NOMO-1 treated with DMSO at 0.1 percent for 48 hours (cell line): ENCODE measurements around the gene AGAP5.
"Not testable (repeated sequence)": the region's sequence is repeated elsewhere in the genome, so short reads cannot be mapped to it uniquely, and the experiment has no call there.

Experiments used
- DNase-seq: peaks from one replicate; lab custom pipeline; 2025; ENCODE audit not compliant: unreplicated experiment; lab: John Stamatoyannopoulos, UW

Gene AGAP5

GRCh38 chr10:73662705-73663104 is 35.2 kb downstream of the AGAP5 start:
- not testable (repeated sequence) for DNase-seq

DNA sequence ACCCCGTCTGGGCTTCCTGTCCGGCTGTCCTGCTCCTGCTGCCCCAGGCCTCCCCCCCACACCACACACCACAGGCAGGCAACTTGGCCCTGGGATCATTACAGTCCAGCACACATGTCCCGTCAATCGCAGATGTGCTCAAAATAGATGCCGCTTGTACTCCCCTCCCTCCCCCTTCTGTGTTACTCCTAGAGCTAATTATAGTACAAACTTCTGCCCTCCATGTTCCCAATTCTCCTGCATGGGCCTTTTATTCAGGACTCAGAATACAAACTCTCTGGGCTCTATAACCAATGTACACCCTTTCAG is 42.0 kb downstream of the AGAP5 start, which contains the start of gene SYNPO2L:
SYNPO2L (minus strand) TSS at position 40 of the 309 bp plus-strand sequence. CDS start 107 bp downstream, outside the sequence.
- DNase-seq = no peak

- no peak for DNase-seq
These were observed 42.5 kb downstream of the AGAP5 start for GRCh38 chr10:73655257-73655989.

GRCh38 chr10:73653701-73654100 is 44.2 kb downstream of the AGAP5 start:
- DNase-seq = peak; percentile 21

- DNase-seq = no peak
These were observed 44.7 kb downstream of the AGAP5 start for GRCh38 chr10:73653195-73653594.

DNA sequence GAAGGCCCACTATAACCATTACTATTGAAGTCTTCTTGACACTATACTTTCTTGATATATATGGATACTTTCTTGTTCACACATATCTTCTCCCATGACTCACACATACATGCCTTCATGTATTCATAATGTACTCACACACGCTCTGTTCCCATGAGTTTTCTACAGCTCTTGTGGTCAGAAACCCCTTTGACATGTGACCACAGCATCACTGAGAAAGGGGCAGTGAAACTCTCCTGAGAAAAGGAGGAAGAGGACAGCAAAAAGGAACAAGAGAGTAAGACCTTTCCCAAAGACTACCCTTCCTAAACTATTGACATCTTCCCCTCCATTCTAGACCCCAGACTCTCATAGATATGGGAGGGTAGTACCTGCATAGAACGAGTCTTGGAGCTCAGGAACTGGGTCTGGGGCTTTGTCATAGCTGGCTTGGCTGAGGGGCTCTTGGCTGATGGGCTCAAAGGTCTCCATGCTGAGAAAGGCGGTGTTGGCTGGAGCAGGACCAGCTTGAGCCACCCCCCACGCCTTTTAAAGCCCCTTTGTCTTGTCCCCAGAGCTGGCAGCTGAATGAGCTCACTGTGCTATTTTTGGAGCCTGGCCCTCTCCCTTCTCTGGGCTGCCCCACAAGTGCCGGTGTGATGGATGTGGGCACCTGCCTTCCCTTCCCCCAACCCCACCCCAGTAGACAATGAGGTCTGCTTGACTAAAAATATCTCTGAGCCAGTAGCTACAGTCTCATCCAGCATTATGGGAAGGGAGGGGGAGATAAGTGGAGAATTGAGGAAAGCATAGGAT is 47.2 kb downstream of the AGAP5 start:
- peak; percentile 92 for DNase-seq

DNA sequence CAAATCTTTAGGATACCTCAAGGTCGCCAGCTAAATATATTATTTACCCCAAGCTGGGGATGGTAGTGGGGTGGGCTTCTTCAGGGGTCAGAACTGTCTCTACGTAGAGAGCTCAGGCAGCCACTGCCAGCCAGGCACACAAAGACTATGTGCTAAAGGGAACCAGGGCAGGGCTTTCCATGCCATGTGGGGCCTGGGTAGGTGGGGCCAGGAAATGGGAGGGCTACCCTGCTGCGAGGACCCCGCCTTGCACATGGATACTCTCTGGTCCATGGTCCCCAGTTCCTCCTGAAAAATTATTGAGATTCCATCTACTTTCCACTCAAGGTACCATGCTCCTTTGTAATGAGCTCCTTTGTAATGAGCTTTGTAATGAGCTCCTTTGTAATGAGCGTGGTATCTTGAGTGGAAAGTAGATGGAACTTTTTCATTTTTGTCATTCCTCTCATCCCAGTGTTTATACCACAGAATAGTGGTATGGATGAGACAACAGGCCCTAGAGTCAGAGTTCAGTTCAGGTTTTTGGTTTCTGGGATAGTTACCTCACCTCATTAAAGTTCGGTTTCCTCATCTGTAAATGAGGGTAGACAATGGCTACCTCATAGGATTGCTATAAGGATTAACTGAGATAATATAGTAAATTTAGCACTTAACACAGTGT is 47.9 kb downstream of the AGAP5 start:
- no peak for DNase-seq

DNA sequence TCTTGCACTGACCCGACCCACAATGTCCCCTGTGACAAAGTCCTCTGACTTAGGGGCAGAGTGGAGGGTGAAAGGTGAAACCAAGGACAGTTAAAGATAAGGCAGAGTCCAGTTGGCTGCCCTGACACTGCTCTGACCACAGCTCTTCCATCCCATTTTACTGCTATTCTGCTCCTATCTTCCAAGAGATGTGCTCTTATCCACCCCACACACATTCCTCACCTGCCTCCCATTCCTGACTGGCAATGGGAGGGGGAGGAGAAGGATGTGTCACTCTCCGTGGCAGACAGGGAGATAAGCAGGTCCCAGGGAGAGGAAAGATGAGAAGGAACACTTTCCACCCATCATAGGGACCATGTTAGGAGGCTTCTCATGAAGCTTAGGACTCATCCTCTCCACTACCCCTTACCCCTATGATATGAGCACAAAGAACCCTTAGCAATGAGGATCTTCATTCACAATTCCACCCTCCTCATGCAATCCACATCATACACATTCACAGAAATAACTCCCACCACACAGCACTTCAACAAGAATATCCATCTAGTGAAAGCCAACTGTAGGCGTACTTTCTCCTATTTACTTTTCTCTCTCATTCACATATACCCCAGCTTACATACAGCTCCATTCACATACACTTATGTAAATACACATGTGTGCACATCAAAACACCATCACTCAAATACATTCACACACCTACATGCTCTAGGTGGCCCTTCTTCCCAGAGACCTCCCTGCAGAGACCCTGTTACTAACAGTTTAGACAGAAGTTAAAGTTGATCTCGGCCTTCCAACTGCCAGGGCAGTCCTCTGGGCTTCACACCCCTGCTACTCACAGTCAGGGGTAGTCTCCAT is 48.7 kb downstream of the AGAP5 start:
- DNase-seq = no peak

- no peak for DNase-seq
These were observed 49.8 kb downstream of the AGAP5 start for GRCh38 chr10:73647875-73648651.

- DNase-seq = no peak
These were observed 50.6 kb downstream of the AGAP5 start for GRCh38 chr10:73647211-73647874.

DNA sequence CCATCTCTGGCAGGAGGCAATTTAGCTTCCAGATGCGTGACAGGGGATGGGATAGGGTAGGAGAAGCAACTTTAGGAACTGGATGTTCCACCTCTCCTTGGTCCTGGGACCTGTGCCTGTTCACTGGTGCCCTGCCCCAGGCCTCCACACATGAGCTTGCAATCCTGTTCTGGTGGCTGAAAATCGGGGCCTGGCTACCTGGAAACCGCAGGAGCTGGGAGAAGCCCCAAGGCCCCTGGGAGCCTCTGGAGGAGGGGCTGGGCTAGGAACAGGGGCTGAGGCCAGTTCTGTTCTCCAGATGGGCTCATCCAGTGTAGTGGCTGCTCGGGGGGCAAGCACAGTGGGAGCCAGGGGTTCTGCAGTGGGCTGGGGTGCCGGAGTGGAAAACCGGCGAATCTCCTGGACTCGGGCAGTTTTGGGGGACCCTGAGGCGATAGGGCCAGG is 51.3 kb downstream of the AGAP5 start:
- DNase-seq = no peak

- peak; percentile 29 for DNase-seq
These were observed 52.7 kb downstream of the AGAP5 start for GRCh38 chr10:73645251-73645650.

DNA sequence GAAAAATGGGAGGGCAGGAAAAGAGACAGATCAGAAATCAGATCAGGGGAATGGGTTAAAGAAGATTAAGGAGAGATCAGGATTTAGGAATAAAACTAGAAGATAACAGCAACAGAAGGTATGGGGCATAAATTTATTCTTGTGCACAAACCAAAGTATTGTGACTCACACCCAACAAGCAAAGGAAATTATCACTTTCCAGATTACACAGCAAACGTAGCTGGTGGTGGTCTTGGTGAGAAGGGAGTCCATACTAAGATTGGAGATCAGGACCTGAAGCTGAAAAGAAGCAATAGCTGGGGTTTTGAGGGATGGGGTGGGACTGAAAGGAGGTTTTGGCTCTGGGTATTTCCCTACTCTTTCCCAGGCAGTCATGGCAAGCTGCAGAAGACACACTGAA is 53.1 kb downstream of the AGAP5 start:
- DNase-seq = no peak

GRCh38 chr10:73644015-73644743 is 53.7 kb downstream of the AGAP5 start:
- peak; percentile 66 for DNase-seq

- no peak for DNase-seq
These were observed 54.5 kb downstream of the AGAP5 start for GRCh38 chr10:73643362-73643761.

DNA sequence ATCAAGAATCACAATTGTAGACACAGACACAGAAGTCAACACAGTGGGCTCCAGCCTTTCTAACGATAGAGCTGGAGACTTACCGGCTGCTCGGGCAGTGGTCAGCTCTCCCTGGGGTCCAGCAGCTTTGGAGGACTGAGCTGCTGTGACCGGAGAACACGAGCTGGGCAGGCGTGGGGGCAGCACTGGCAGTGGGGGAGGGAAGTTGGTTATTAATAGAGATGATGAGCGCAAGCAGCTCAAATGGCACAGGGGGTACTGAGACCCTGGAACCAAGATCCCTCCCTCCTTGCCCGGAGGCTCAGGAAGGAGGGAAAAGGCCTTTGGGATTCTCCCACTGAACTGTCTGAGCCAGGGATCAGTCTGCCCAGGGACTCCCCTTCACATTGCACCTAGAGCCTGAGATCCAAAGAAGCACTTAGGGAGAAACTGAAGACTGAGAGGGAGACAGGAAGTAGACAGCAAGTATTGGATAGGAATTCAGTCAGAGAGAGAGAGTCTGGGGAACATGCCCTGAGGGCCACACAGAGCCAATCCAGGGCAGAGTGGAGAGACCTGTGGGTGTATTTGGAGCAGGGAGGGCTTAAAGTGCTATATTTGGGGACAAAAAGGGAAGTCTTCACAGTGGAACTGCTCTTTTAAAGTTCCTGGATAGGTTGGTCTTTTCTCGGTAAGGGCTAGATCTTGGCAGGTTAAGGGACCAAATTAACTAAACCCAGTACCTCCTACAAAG is 56.4 kb downstream of the AGAP5 start, which contains the start of gene MYOZ1:
MYOZ1 (minus strand) TSS at position 147 of the 733 bp plus-strand sequence. CDS start 1,457 bp downstream, outside the sequence.
- DNase-seq = peak; percentile 47

DNA sequence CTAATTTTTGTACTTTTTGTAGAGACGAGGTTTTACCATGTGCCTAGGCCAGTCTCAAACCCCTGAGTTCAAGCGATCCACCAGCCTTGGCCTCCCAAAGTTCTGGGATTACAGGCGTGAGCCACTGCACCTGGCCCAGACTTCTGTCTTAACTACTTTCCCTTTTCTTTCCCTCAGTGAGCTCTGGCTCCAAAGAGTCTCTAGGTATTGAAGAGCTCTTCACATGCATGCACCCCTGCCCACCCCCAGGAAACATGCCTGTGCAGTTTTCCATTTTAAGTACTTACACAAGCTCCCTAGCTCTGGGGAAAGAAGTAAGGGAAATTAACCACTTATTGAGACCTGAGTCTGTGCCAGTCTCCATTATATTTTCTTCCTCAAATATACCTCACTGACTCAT is 58.6 kb downstream of the AGAP5 start:
- DNase-seq = no peak

DNA sequence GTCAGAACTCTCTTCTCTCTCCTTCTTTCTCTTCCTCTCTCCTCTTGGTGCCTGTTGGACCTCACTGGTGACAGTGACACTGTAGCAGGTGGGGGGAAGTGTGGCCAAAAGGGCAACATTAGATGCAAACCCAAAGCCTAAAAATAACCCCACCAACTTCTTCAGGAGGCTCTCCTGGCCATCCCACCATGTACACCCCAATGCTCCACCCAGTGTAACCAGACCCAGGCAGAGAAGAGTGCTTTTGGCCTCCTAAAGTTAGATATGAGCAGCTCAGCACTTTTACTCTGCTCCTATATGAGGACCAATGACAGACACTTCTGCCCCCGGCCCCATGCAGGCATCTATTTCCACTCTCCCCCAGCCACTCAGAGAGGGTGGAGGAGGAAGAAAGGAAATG is 62.1 kb downstream of the AGAP5 start:
- no peak for DNase-seq
